ENCODE measurements around the gene ZMIZ1.

DNA sequence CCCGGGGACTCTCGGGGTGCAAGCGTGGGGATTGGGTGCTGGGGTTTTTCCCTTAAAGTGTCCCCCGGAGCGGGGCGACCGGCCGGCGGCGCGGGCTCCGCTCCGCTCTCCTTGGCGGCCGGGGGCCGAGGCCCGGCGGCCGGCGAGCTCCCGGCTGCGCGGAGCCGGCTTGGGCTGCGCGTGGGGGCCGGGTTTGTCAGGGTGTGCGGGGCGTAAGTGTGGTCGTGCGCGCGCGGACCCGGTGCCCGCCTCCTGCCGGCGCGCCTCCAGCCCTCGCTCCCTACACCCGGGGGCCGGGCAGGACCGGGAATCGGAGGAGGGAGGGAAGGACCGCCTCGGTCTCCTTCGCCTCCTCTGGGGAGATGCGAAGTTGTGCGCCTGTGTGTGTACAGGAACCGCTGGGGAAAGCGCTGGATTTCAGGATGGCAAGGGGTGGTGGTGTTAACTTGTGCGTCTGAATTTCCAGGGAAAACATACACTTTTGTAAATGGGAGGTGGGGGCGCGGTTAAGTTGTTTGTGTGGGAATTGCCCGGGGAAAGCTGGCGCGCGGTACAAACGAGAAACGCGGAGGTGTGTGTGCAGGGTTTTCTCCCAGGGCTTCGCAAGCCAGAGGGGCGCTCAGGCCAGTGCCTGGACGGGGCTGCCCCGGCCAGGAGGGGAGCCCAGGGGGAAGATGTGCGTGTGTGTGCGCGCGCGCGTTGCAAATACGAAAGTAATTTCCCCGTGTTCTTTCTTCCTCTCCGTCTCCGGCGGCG, 737 bp downstream of the ZMIZ1 start:
- TF ChIP-seq ZNF473 (tag by site-specific recombination; IDR thresholded peaks at IDR 0.05) (no peak), CTCF (tag by site-specific recombination; IDR thresholded peaks at IDR 0.05) (0 out of 2 replicates have a peak, but pooled peaks have one; percentile 35), ZNF561 (tag by site-specific recombination; IDR thresholded peaks at IDR 0.05; ENCODE audit: borderline replicate concordance) (no peak; the same call in 1 of the 2 replicates), ZNF596 (tag by site-specific recombination; IDR thresholded peaks at IDR 0.05) (no peak; the same call in 1 of the 2 replicates), MZF1 (tag by site-specific recombination; IDR thresholded peaks at IDR 0.05; ENCODE audit: borderline replicate concordance) (no peak)
- TF ChIP-seq, protein P1, sequence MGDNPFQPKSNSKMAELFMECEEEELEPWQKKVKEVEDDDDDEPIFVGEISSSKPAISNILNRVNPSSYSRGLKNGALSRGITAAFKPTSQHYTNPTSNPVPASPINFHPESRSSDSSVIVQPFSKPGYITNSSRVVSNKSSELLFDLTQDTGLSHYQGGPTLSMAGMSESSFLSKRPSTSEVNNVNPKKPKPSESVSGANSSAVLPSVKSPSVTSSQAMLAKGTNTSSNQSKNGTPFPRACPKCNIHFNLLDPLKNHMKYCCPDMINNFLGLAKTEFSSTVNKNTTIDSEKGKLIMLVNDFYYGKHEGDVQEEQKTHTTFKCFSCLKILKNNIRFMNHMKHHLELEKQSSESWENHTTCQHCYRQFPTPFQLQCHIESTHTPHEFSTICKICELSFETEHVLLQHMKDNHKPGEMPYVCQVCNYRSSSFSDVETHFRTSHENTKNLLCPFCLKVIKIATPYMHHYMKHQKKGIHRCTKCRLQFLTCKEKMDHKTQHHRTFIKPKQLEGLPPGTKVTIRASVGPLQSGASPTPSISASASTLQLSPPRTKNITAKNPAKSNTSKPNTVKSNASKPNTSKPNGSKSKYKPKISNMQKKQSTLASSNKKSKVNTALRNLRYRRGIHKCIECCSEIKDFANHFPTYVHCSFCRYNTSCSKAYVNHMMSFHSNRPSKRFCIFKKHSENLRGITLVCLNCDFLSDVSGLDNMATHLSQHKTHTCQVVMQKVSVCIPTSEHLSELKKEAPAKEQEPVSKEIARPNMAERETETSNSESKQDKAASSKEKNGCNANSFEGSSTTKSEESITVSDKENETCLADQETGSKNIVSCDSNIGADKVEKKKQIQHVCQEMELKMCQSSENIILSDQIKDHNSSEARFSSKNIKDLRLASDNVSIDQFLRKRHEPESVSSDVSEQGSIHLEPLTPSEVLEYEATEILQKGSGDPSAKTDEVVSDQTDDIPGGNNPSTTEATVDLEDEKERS (tag by site-specific recombination; IDR thresholded peaks at IDR 0.05): no peak
- TF ChIP-seq, protein P2, sequence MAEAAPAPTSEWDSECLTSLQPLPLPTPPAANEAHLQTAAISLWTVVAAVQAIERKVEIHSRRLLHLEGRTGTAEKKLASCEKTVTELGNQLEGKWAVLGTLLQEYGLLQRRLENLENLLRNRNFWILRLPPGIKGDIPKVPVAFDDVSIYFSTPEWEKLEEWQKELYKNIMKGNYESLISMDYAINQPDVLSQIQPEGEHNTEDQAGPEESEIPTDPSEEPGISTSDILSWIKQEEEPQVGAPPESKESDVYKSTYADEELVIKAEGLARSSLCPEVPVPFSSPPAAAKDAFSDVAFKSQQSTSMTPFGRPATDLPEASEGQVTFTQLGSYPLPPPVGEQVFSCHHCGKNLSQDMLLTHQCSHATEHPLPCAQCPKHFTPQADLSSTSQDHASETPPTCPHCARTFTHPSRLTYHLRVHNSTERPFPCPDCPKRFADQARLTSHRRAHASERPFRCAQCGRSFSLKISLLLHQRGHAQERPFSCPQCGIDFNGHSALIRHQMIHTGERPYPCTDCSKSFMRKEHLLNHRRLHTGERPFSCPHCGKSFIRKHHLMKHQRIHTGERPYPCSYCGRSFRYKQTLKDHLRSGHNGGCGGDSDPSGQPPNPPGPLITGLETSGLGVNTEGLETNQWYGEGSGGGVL (tag by site-specific recombination; IDR thresholded peaks at IDR 0.05): no peak
- TF ChIP-seq, protein P3, sequence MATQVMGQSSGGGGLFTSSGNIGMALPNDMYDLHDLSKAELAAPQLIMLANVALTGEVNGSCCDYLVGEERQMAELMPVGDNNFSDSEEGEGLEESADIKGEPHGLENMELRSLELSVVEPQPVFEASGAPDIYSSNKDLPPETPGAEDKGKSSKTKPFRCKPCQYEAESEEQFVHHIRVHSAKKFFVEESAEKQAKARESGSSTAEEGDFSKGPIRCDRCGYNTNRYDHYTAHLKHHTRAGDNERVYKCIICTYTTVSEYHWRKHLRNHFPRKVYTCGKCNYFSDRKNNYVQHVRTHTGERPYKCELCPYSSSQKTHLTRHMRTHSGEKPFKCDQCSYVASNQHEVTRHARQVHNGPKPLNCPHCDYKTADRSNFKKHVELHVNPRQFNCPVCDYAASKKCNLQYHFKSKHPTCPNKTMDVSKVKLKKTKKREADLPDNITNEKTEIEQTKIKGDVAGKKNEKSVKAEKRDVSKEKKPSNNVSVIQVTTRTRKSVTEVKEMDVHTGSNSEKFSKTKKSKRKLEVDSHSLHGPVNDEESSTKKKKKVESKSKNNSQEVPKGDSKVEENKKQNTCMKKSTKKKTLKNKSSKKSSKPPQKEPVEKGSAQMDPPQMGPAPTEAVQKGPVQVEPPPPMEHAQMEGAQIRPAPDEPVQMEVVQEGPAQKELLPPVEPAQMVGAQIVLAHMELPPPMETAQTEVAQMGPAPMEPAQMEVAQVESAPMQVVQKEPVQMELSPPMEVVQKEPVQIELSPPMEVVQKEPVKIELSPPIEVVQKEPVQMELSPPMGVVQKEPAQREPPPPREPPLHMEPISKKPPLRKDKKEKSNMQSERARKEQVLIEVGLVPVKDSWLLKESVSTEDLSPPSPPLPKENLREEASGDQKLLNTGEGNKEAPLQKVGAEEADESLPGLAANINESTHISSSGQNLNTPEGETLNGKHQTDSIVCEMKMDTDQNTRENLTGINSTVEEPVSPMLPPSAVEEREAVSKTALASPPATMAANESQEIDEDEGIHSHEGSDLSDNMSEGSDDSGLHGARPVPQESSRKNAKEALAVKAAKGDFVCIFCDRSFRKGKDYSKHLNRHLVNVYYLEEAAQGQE (tag by site-specific recombination; IDR thresholded peaks at IDR 0.05): no peak

Measured in HEK293 (cell line).